ENCODE measurements around the gene PLEKHA8. TPM values are rescaled to one million over a fixed set of nuclear protein-coding genes. Genes with fewer than 3 reads are reported as not detected.
A peak's percentile ranks its signal among the peaks of the same experiment; 100 is the strongest.

Gene PLEKHA8
- total RNA-seq, 4 donors from 2014 or later: 6.1 to 24.4 (median 11.5) TPM

GRCh38 chr7:30069096-30069867 is 41.1 kb downstream of the PLEKHA8 start:
- Histone ChIP-seq H3K36me3 (no peaks in the 10 kb centered on the region), H3K27me3 (no peaks in the 10 kb centered on the region), H3K9me3 (no peaks in the 10 kb centered on the region), H3K27ac (no peak overlapping the region), H3K4me1 (no peaks in the 10 kb centered on the region), H3K4me3 (no peak overlapping the region)
- DNase-seq: no peak
- TF ChIP-seq POLR2A (IDR thresholded peaks at IDR 0.05) (no peak), CTCF (IDR thresholded peaks at IDR 0.05) (no peak)
- intact Hi-C loops (cut with DNase I; ENCODE audit: low total_unique reads): no loop called here

GRCh38 chr7:30070052-30070451 is 41.8 kb downstream of the PLEKHA8 start:
- no peak overlapping the region for H3K4me3 ChIP-seq
- H3K9me3 ChIP-seq: no peaks in the 10 kb centered on the region
- no peak overlapping the region for H3K27ac ChIP-seq
- no peaks in the 10 kb centered on the region for H3K36me3 ChIP-seq
- intact Hi-C loops (cut with DNase I; ENCODE audit: low total_unique reads): no loop called here
- no peaks in the 10 kb centered on the region for H3K4me1 ChIP-seq
- no peak for DNase-seq
- no peak for TF ChIP-seq POLR2A (IDR thresholded peaks at IDR 0.05)
- no peak for TF ChIP-seq CTCF (IDR thresholded peaks at IDR 0.05)
- H3K27me3 ChIP-seq: no peaks in the 10 kb centered on the region

- TF ChIP-seq POLR2A (IDR thresholded peaks at IDR 0.05): no peak
- TF ChIP-seq CTCF (IDR thresholded peaks at IDR 0.05): no peak
- H3K27ac ChIP-seq: no peak overlapping the region
- H3K4me3 ChIP-seq: no peak overlapping the region
- intact Hi-C loops (cut with DNase I; ENCODE audit: low total_unique reads): no loop called here
- no peaks in the 10 kb centered on the region for H3K4me1 ChIP-seq
- no peaks in the 10 kb centered on the region for H3K27me3 ChIP-seq
- DNase-seq: no peak
- H3K9me3 ChIP-seq: no peaks in the 10 kb centered on the region
- no peaks in the 10 kb centered on the region for H3K36me3 ChIP-seq
Measured at GRCh38 chr7:30072735-30073134, 44.5 kb downstream of the PLEKHA8 start.

- no peaks in the 10 kb centered on the region for H3K36me3 ChIP-seq
- no peak overlapping the region for H3K4me3 ChIP-seq
- no peak for TF ChIP-seq POLR2A (IDR thresholded peaks at IDR 0.05)
- TF ChIP-seq CTCF (IDR thresholded peaks at IDR 0.05): peak; percentile 13 to 33 (median 22)
- H3K27me3 ChIP-seq: no peaks in the 10 kb centered on the region
- no peaks in the 10 kb centered on the region for H3K9me3 ChIP-seq
- no peak overlapping the region for H3K27ac ChIP-seq
- intact Hi-C loops (cut with DNase I; ENCODE audit: low total_unique reads): no loop called here
- no peaks in the 10 kb centered on the region for H3K4me1 ChIP-seq
- DNase-seq: no peak
Measured at GRCh38 chr7:30074422-30075030, 46.3 kb downstream of the PLEKHA8 start.

- intact Hi-C loops (cut with DNase I; ENCODE audit: low total_unique reads): no loop called here
- Histone ChIP-seq H3K27me3 (no peaks in the 10 kb centered on the region), H3K36me3 (no peaks in the 10 kb centered on the region), H3K27ac (no peak overlapping the region), H3K4me1 (no peaks in the 10 kb centered on the region), H3K4me3 (no peak overlapping the region), H3K9me3 (no peaks in the 10 kb centered on the region)
- TF ChIP-seq POLR2A (IDR thresholded peaks at IDR 0.05): no peak
- no peak for TF ChIP-seq CTCF (IDR thresholded peaks at IDR 0.05)
- DNase-seq: no peak
Measured at GRCh38 chr7:30076411-30076810, 48.2 kb downstream of the PLEKHA8 start.
